Measurements from ENCODE around the gene IFNAR2. TPM values are rescaled to one million over a fixed set of nuclear protein-coding genes. Genes with fewer than 3 reads are reported as not detected.
A peak's percentile ranks its signal among the peaks of the same experiment; 100 is the strongest.

Gene IFNAR2
- polyA plus RNA-seq, 1 experiment, result 10.3 TPM

DNA sequence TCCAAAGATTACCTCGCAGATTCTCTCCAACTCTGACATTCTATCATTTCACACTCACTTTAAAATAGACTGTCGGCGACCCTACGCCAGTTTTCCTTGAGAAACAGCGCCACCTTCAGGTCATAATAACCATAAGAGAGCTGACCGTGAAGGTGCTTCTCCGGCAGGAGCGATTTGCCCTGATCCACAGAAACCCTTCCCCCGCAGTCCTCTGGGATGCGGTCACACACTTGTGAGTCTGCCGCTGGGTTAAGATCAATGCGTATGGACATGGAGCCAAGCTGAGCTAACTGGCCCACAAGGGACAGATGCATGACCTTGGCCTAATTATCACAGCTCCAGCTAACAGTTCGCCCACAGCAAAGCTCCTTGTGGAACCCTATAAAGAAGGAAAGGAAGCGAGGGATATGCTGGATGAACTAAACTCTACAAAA, 32.8 kb upstream of the IFNAR2 start:
- POLR2A ChIA-PET, result interaction anchor here (0.5 kb wide), 1 partner anchor 69 kb away, joined by 4 read pairs; the partner anchor contains the start of gene IL10RB
- no peaks in the 10 kb centered on the region for H3K36me3 ChIP-seq (ENCODE audit: control insufficient read depth, insufficient read depth, low read length)
- peaks cover 5% of the 10 kb centered on the region for H3K27me3 ChIP-seq (ENCODE audit: control insufficient read depth, insufficient read depth, low read length)
- DNase-seq (ENCODE audit: low read depth), result no peak
- TF ChIP-seq, protein P1, sequence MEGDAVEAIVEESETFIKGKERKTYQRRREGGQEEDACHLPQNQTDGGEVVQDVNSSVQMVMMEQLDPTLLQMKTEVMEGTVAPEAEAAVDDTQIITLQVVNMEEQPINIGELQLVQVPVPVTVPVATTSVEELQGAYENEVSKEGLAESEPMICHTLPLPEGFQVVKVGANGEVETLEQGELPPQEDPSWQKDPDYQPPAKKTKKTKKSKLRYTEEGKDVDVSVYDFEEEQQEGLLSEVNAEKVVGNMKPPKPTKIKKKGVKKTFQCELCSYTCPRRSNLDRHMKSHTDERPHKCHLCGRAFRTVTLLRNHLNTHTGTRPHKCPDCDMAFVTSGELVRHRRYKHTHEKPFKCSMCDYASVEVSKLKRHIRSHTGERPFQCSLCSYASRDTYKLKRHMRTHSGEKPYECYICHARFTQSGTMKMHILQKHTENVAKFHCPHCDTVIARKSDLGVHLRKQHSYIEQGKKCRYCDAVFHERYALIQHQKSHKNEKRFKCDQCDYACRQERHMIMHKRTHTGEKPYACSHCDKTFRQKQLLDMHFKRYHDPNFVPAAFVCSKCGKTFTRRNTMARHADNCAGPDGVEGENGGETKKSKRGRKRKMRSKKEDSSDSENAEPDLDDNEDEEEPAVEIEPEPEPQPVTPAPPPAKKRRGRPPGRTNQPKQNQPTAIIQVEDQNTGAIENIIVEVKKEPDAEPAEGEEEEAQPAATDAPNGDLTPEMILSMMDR (IDR thresholded peaks at IDR 0.05; ENCODE audit: insufficient read depth, low read depth, low read length), result peak; percentile 76
- H3K4me3 ChIP-seq (ENCODE audit: low read depth, low read length), result no peak overlapping the region
- CTCF ChIA-PET, result interaction anchor here (0.7 to 3.7 kb wide), 34 partner anchors 11 to 370 kb away, joined by 3 to 44 read pairs (median 4); no protein-coding TSS in a partner anchor

DNA sequence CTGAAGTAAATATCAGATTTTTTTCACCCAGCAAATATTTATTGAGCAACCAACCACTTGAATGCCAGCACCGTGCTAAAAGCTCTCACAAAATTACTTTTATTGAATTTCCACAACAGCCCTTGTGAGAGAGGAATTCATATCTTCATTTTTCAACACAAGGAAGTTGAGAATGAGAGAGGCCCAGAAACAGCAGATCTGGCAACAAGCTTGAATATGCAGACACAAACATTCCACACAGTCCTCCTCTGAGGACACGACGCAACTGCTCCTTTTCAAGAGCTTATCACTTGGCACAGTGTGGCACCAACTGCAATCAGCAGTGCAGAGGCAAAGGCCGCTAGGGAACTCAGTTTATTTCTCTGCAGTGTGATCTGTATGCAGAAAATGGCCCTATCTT, 32.2 kb upstream of the IFNAR2 start:
- no peak for DNase-seq (ENCODE audit: low read depth)
- POLR2A ChIA-PET, result interaction anchor here (0.5 kb wide), 1 partner anchor 69 kb away, joined by 4 read pairs; the partner anchor contains the start of gene IL10RB
- Histone ChIP-seq H3K4me3 (ENCODE audit: low read depth, low read length) (no peak overlapping the region), H3K36me3 (ENCODE audit: control insufficient read depth, insufficient read depth, low read length) (no peaks in the 10 kb centered on the region), H3K27me3 (ENCODE audit: control insufficient read depth, insufficient read depth, low read length) (peaks cover 4% of the 10 kb centered on the region)
- TF ChIP-seq, protein P1 (IDR thresholded peaks at IDR 0.05; ENCODE audit: insufficient read depth, low read depth, low read length), result no peak
- CTCF ChIA-PET, result interaction anchor here (0.7 to 3.7 kb wide), 30 partner anchors 10 to 371 kb away, joined by 3 to 44 read pairs (median 4); no protein-coding TSS in a partner anchor

DNA sequence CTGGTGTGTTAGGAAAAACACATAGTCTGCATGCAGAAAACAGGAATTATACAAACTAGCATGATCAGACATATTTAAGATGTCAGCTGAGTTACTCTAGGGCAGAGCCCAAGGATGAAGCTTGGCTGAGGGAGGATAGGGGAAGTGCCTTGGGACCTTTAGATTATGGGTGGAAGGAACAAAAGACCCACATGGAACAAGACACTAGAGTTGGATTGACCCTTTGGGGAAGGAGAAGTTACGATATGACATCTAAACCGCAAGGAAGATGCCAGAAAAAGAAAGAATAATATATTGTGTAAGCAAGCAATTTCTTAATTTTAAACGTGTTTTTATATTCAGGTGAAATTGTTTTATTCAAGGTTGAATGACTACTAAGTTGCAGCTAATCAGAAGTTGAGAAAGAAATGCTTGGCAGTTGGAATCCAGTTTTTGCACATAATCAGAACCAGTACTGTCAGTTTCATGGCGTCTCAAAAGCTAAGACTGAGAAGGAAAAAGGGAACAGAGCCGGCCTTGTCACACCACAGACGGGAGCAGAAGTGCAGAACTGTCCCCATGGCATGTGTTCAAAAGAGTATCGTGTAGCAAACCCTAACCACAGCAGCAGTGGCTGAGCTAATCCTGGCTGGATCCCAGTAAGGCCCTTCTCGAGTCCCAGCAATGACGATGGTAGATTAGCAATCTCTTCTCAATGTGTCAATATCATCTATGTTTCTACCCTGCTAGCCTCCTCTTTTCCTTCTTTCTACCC, 31.2 kb upstream of the IFNAR2 start:
- CTCF ChIA-PET, result interaction anchor here (0.7 to 3.7 kb wide), 7 partner anchors 70 to 292 kb away, joined by 3 to 44 read pairs (median 5); partner anchors contain the start of gene DNAJC28
- H3K27me3 ChIP-seq (ENCODE audit: control insufficient read depth, insufficient read depth, low read length), result peaks cover 3% of the 10 kb centered on the region; the same call in 1 of the 2 replicates
- no peak for DNase-seq (ENCODE audit: low read depth)
- H3K4me3 ChIP-seq (ENCODE audit: low read depth, low read length), result no peak overlapping the region
- H3K36me3 ChIP-seq (ENCODE audit: control insufficient read depth, insufficient read depth, low read length), result no peaks in the 10 kb centered on the region
- POLR2A ChIA-PET, result no interaction called here
- TF ChIP-seq, protein P1 (IDR thresholded peaks at IDR 0.05; ENCODE audit: insufficient read depth, low read depth, low read length), result no peak

DNA sequence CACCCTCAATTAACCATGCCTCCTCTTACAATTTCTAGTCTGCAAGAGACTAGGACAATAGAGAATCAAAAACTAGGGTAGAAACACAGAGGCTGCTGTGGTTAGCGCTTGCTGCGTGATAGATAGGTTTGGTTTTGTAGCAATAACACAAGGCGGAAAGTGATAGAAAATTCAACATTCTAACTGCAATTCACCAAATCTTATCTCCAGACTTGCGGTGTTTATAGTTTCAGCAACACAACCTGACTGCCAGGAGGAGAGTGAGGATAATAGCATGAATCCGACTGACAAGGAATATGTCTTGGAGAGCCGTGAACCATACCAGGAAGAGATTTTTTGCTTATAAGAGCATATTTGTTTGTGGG, 30.7 kb upstream of the IFNAR2 start:
- ChIA-PET CTCF (interaction anchor here (0.7 to 3.7 kb wide), 4 partner anchors 147 to 259 kb away, joined by 3 to 44 read pairs (median 16); no protein-coding TSS in a partner anchor), POLR2A (no interaction called here)
- TF ChIP-seq, protein P1 (IDR thresholded peaks at IDR 0.05; ENCODE audit: insufficient read depth, low read depth, low read length), result no peak
- H3K27me3 ChIP-seq (ENCODE audit: control insufficient read depth, insufficient read depth, low read length), result peaks cover 3% of the 10 kb centered on the region; the same call in 1 of the 2 replicates
- no peaks in the 10 kb centered on the region for H3K36me3 ChIP-seq (ENCODE audit: control insufficient read depth, insufficient read depth, low read length)
- H3K4me3 ChIP-seq (ENCODE audit: low read depth, low read length), result no peak overlapping the region
- no peak for DNase-seq (ENCODE audit: low read depth)

DNA sequence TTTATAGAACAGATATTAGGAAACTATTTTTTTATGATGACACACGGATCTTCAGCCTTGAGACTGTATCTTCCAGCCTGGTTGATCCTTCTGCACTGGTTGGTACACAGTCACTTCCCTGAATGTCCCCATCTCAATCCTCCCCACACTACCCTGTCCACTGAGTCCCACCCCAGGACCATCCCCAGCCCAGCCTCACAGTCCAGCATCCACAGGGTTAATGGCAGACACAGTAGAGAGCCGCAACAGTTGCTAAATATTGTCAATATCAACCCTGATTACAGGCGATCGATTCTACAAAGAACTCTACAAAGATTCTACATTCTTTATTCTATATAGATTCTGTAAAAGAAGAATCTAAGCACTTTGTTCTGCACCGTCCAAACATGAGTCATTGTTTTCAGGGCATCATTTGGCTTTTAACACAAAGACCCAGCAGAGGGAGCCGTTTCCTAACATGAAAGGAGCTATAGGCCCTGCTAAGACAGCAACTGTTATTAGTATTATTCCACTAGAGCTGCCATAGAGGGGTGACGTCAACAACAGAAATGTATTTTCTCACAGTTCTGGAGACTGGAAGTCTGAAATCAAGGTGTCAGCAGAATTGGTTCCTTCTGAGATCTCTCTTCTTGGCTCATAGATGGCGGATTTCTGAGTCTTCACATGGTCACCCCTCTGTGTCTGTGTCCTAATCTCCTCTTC, 30.1 kb upstream of the IFNAR2 start:
- TF ChIP-seq, protein P1 (IDR thresholded peaks at IDR 0.05; ENCODE audit: insufficient read depth, low read depth, low read length), result peak; percentile 77

More for the DNA sequence above, 30.1 kb upstream of the IFNAR2 start:
- ChIA-PET POLR2A (interaction anchor here (0.6 kb wide), 1 partner anchor 155 kb away, joined by 4 read pairs; no protein-coding TSS in a partner anchor), CTCF (interaction anchor here (0.6 to 1.1 kb wide), 19 partner anchors 10 to 380 kb away, joined by 3 to 22 read pairs (median 4); no protein-coding TSS in a partner anchor)
- H3K36me3 ChIP-seq (ENCODE audit: control insufficient read depth, insufficient read depth, low read length), result no peaks in the 10 kb centered on the region
- DNase-seq (ENCODE audit: low read depth), result peak; percentile 63
- no peak overlapping the region for H3K4me3 ChIP-seq (ENCODE audit: low read depth, low read length)
- peaks cover 3% of the 10 kb centered on the region; the same call in 1 of the 2 replicates for H3K27me3 ChIP-seq (ENCODE audit: control insufficient read depth, insufficient read depth, low read length)
